ENCODE results near the gene PAPOLB. TPM values are rescaled to one million over a fixed set of nuclear protein-coding genes. Genes with fewer than 3 reads are reported as not detected.

Gene PAPOLB
- total RNA-seq, 1 experiment from 2014 or later = 0.07 TPM

DNA sequence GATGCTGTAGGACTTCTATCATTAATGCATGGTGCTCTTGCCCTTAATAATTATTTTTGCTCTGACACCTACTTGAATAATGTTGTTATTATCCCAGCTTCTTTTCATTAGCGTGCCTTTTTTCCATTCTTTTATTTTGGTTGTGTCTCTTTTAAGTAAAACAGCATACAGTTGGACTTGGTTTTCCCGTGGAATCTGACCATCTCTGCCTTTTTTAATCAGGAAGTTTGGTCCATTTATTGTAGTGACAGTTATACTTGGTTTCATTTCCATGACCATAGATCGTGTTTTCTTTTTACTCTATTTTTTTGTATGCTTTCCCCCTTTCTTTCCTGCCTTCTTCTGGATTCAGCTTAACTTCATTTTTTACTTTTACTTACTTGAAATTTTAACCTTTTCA is 4.6 kb downstream of the PAPOLB start:
- TF ChIP-seq, protein P1, sequence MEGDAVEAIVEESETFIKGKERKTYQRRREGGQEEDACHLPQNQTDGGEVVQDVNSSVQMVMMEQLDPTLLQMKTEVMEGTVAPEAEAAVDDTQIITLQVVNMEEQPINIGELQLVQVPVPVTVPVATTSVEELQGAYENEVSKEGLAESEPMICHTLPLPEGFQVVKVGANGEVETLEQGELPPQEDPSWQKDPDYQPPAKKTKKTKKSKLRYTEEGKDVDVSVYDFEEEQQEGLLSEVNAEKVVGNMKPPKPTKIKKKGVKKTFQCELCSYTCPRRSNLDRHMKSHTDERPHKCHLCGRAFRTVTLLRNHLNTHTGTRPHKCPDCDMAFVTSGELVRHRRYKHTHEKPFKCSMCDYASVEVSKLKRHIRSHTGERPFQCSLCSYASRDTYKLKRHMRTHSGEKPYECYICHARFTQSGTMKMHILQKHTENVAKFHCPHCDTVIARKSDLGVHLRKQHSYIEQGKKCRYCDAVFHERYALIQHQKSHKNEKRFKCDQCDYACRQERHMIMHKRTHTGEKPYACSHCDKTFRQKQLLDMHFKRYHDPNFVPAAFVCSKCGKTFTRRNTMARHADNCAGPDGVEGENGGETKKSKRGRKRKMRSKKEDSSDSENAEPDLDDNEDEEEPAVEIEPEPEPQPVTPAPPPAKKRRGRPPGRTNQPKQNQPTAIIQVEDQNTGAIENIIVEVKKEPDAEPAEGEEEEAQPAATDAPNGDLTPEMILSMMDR (IDR thresholded peaks at IDR 0.05; ENCODE audit: unreplicated experiment) = no peak
- no TSS peak for BruUV-seq (replicated peaks)
- CTCF ChIA-PET = no interaction called here
- no peak overlapping the region for H3K4me3 Mint-ChIP-seq (ENCODE audit: low read depth, unreplicated experiment)
- H3K9me3 Mint-ChIP-seq (ENCODE audit: low read depth, unreplicated experiment) = no peaks in the 10 kb centered on the region
- peaks cover 27% of the 10 kb centered on the region for H3K27me3 Mint-ChIP-seq (ENCODE audit: unreplicated experiment)
- no peaks in the 10 kb centered on the region for H3K4me1 Mint-ChIP-seq (ENCODE audit: low read depth, unreplicated experiment)
- no peaks in the 10 kb centered on the region for H3K36me3 Mint-ChIP-seq (ENCODE audit: insufficient read depth, unreplicated experiment)
- H3K27ac Mint-ChIP-seq (ENCODE audit: unreplicated experiment) = no peak overlapping the region
- no peak for DNase-seq
- intact Hi-C loops (cut with micrococcal nuclease; ENCODE audit: unreplicated experiment) = no loop called here

- CTCF ChIA-PET = interaction anchor here (0.6 kb wide), 1 partner anchor 25 kb away, joined by 4 read pairs; no protein-coding TSS in a partner anchor
Measured at GRCh38 chr7:4856336-4857057, 5.3 kb downstream of the PAPOLB start.

GRCh38 chr7:4854916-4855315 is 6.9 kb downstream of the PAPOLB start:
- Mint-ChIP-seq H3K9me3 (ENCODE audit: low read depth, unreplicated experiment) (peaks cover 4% of the 10 kb centered on the region), H3K4me3 (ENCODE audit: low read depth, unreplicated experiment) (no peak overlapping the region), H3K36me3 (ENCODE audit: insufficient read depth, unreplicated experiment) (no peaks in the 10 kb centered on the region), H3K4me1 (ENCODE audit: low read depth, unreplicated experiment) (no peaks in the 10 kb centered on the region), H3K27me3 (ENCODE audit: unreplicated experiment) (peaks cover 41% of the 10 kb centered on the region), H3K27ac (ENCODE audit: unreplicated experiment) (no peak overlapping the region)
- DNase-seq = no peak
- no TSS peak for BruUV-seq (replicated peaks)
- intact Hi-C loops (cut with micrococcal nuclease; ENCODE audit: unreplicated experiment) = no loop called here
- TF ChIP-seq, protein P1 (IDR thresholded peaks at IDR 0.05; ENCODE audit: unreplicated experiment) = no peak
- CTCF ChIA-PET = no interaction called here

More at GRCh38 chr7:4856336-4857057, 5.3 kb downstream of the PAPOLB start:
- H3K27ac Mint-ChIP-seq (ENCODE audit: unreplicated experiment) = no peak overlapping the region
- H3K27me3 Mint-ChIP-seq (ENCODE audit: unreplicated experiment) = peaks cover 32% of the 10 kb centered on the region
- intact Hi-C loops (cut with micrococcal nuclease; ENCODE audit: unreplicated experiment) = no loop called here
- no peak for DNase-seq
- peaks cover under 1% of the 10 kb centered on the region for H3K9me3 Mint-ChIP-seq (ENCODE audit: low read depth, unreplicated experiment)
- no TSS peak for BruUV-seq (replicated peaks)
- H3K4me3 Mint-ChIP-seq (ENCODE audit: low read depth, unreplicated experiment) = no peak overlapping the region
- no peaks in the 10 kb centered on the region for H3K36me3 Mint-ChIP-seq (ENCODE audit: insufficient read depth, unreplicated experiment)
- H3K4me1 Mint-ChIP-seq (ENCODE audit: low read depth, unreplicated experiment) = no peaks in the 10 kb centered on the region
- TF ChIP-seq, protein P1 (IDR thresholded peaks at IDR 0.05; ENCODE audit: unreplicated experiment) = no peak

DNA sequence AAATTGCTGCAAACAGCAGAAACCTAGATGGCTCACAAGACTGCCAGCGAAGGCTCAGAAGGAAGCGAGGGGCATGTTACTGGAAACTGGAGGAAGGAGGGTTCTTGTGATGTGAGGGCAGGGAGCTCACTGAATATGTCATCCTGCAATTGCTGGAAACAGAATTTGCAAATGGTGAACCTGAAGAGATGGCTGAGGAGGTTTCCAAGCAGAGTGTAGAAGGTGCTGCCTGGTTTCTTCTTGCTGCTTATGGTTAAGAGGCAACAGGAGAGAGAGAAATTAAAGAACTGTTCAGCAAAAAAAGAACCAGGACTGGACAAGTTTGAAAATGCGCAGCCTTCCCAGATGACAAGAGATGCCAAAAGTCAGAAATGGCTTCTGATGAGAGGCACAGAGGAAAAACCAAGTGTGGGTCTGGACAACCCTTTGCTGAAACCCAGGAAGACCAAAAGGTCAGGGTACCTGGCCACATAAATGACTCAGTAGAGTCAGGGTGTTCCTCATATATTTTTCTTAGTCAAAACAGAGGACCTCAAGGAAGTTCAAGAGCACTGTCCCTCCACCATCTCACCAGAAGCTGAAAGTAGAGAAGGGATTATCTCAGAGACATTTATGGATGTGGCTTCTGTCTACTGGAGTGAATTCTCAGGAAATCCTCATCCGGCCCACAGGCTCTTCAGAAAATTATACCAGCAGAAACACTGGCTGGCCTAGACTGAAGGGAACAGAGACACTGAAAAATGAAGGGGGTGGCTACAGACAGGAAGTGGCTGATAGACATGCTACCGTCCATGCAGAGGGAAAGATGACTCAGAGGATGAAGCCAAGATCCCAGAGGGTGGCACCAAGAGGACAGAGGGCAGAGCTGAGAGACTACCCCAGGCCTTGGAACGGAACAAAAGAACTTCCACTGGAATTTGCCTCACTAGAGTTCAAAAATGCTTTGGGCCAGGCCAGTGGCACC is 10.1 kb downstream of the PAPOLB start:
- no peak overlapping the region for H3K27ac Mint-ChIP-seq (ENCODE audit: unreplicated experiment)
- H3K36me3 Mint-ChIP-seq (ENCODE audit: insufficient read depth, unreplicated experiment) = no peaks in the 10 kb centered on the region
- TF ChIP-seq, protein P1 (IDR thresholded peaks at IDR 0.05; ENCODE audit: unreplicated experiment) = no peak
- no peak for DNase-seq
- H3K4me1 Mint-ChIP-seq (ENCODE audit: low read depth, unreplicated experiment) = no peaks in the 10 kb centered on the region
- peaks cover 21% of the 10 kb centered on the region for H3K27me3 Mint-ChIP-seq (ENCODE audit: unreplicated experiment)
- BruUV-seq (replicated peaks) = no TSS peak
- intact Hi-C loops (cut with micrococcal nuclease; ENCODE audit: unreplicated experiment) = no loop called here
- peaks cover 4% of the 10 kb centered on the region for H3K9me3 Mint-ChIP-seq (ENCODE audit: low read depth, unreplicated experiment)
- no peak overlapping the region for H3K4me3 Mint-ChIP-seq (ENCODE audit: low read depth, unreplicated experiment)
- CTCF ChIA-PET = no interaction called here

All from Calu3 (cell line).